Adrenal gland (tissue), 5 donors: ENCODE measurements around the gene RCAN1.

Experiments
- CTCF ChIP-seq, 6 experiments: fragments of 450-650 bp in 4 of 6; fragments of 200-600 bp in 2 of 6; sonication (generic) in 1 of 6; IDR thresholded peaks; 1 replicate in 5 of 6; 2 replicates in 1 of 6; pipeline versions ENCODE4 v1.5.1 to v1.8.0; 2016 to 2021; ENCODE audit warnings: antibody characterized with exemption in 6 of 6, mild to moderate bottlenecking in 2 of 6, moderate library complexity in 1 of 6
- POLR2A ChIP-seq, 2 donors: fragments of 450-650 bp; IDR thresholded peaks; one replicate each; pipeline ENCODE4 v1.6.1; 2017; ENCODE audit warnings: antibody characterized with exemption in 2 of 2, mild to moderate bottlenecking in 2 of 2, moderate library complexity in 1 of 2
- donor health status: DM: no; HTN: no; CAD: no.

- no peak for TF ChIP-seq CTCF (IDR thresholded peaks at IDR 0.05)
- TF ChIP-seq POLR2A (IDR thresholded peaks at IDR 0.05): no peak
These were observed 68.4 kb downstream of the RCAN1 start for GRCh38 chr21:34546542-34546941.
